ENCODE measurements around the gene PYY. TPM values are rescaled to one million over a fixed set of nuclear protein-coding genes. Genes with fewer than 3 reads are reported as not detected.
"Not testable (repeated sequence)": the region's sequence is repeated elsewhere in the genome, so short reads cannot be mapped to it uniquely, and the experiment has no call there.

The PYY gene
- total RNA-seq, 2 experiments from 2014 or later: not detected

GRCh38 chr17:43975898-43976297 is 22.2 kb upstream of the PYY start:
- no peak overlapping the region for H3K27ac Mint-ChIP-seq
- H3K36me3 Mint-ChIP-seq: no peaks in the 10 kb centered on the region
- H3K4me1 Mint-ChIP-seq (ENCODE audit: low read depth): peaks cover 2% of the 10 kb centered on the region
- no peak for DNase-seq
- ChIA-PET CTCF (interaction anchor here (0.8 kb wide), 1 partner anchor 98 kb away, joined by 3 read pairs; no protein-coding TSS in a partner anchor), POLR2A (no interaction called here)
- no peak overlapping the region for H3K4me3 Mint-ChIP-seq
- intact Hi-C loops (cut with micrococcal nuclease): no loop called here
- no peaks in the 10 kb centered on the region for H3K9me3 Mint-ChIP-seq
- peaks cover 5% of the 10 kb centered on the region for H3K27me3 Mint-ChIP-seq

GRCh38 chr17:43974382-43975266 is 20.9 kb upstream of the PYY start:
- POLR2A ChIA-PET: no interaction called here

GRCh38 chr17:43972444-43973212 is 18.9 kb upstream of the PYY start:
- H3K4me3 Mint-ChIP-seq; DNase-seq; H3K4me1 Mint-ChIP-seq (ENCODE audit: low read depth); H3K27me3 Mint-ChIP-seq; H3K36me3 Mint-ChIP-seq; intact Hi-C loops (cut with micrococcal nuclease); H3K27ac Mint-ChIP-seq; H3K9me3 Mint-ChIP-seq: not testable (repeated sequence)
- ChIA-PET CTCF (interaction anchor here (0.6 to 1.3 kb wide), 2 partner anchors 21 to 29 kb away, joined by 3 to 4 read pairs; no protein-coding TSS in a partner anchor), POLR2A (interaction anchor here (0.8 kb wide), 1 partner anchor 11 kb away, joined by 3 read pairs; no protein-coding TSS in a partner anchor)

More at GRCh38 chr17:43974382-43975266, 20.9 kb upstream of the PYY start:
- Mint-ChIP-seq H3K4me3 (no peak overlapping the region), H3K27me3 (peaks cover 3% of the 10 kb centered on the region), H3K4me1 (ENCODE audit: low read depth) (peaks cover 2% of the 10 kb centered on the region), H3K27ac (no peak overlapping the region), H3K9me3 (no peaks in the 10 kb centered on the region), H3K36me3 (no peaks in the 10 kb centered on the region)
- intact Hi-C loops (cut with micrococcal nuclease): no loop called here
- DNase-seq: no peak
- CTCF ChIA-PET: interaction anchor here (0.6 to 0.8 kb wide), 2 partner anchors 96 to 299 kb away, joined by 3 to 4 read pairs; no protein-coding TSS in a partner anchor

DNA sequence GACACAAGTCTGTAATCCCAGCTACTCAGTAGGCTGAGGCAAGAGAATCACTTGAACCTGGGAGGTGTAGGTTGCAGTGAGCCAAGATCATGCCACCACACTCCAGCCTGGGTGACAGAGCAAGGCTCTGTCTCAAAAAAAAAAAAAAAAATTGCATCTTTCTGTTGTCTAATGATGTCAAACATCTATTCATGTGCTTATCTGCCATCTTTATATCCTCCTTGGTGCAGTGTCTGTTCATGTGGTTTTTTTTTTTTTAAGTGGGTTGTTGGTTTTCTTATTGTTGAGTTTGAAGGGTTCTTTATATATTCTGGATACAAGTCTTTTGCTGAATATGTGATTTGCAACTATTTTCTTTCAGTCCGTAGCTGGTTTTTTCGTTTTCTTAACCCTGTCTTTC is 17.7 kb upstream of the PYY start:
- ChIA-PET CTCF (interaction anchor here (0.6 to 1.3 kb wide), 2 partner anchors 28 to 130 kb away, joined by 3 to 4 read pairs; no protein-coding TSS in a partner anchor), POLR2A (interaction anchor here (0.8 kb wide), 1 partner anchor 12 kb away, joined by 3 read pairs; no protein-coding TSS in a partner anchor)
- H3K4me1 Mint-ChIP-seq (ENCODE audit: low read depth); DNase-seq; H3K4me3 Mint-ChIP-seq; H3K9me3 Mint-ChIP-seq; H3K27ac Mint-ChIP-seq; intact Hi-C loops (cut with micrococcal nuclease); H3K27me3 Mint-ChIP-seq; H3K36me3 Mint-ChIP-seq: not testable (repeated sequence)

DNA sequence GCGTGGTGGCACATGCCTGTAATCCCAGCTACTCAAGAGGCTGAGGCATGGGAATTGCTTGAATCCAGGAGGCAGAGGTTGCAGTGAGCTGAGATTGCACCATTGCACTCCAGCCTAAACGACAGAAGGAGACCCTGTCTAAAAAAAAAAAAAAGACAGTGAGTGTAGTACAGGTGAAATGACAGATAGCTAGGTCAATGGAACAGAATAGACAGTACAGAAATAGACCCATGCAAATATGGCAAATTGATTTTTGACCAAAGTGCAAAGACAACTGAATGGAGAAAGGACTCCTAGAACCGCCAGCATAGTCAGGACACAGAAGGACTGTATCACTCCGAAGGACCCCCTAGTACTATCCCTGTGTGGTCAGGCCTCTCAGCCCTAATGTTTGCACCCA is 16.6 kb upstream of the PYY start:
- no peaks in the 10 kb centered on the region for H3K36me3 Mint-ChIP-seq
- H3K4me1 Mint-ChIP-seq (ENCODE audit: low read depth): peaks cover 2% of the 10 kb centered on the region
- H3K27ac Mint-ChIP-seq: no peak overlapping the region
- no peak for DNase-seq
- H3K27me3 Mint-ChIP-seq: peaks cover 3% of the 10 kb centered on the region
- POLR2A ChIA-PET: no interaction called here
- no peak overlapping the region for H3K4me3 Mint-ChIP-seq
- intact Hi-C loops (cut with micrococcal nuclease): no loop called here
- CTCF ChIA-PET: interaction anchor here (1.3 kb wide), 1 partner anchor 26 kb away, joined by 4 read pairs; no protein-coding TSS in a partner anchor
- H3K9me3 Mint-ChIP-seq: no peaks in the 10 kb centered on the region

DNA sequence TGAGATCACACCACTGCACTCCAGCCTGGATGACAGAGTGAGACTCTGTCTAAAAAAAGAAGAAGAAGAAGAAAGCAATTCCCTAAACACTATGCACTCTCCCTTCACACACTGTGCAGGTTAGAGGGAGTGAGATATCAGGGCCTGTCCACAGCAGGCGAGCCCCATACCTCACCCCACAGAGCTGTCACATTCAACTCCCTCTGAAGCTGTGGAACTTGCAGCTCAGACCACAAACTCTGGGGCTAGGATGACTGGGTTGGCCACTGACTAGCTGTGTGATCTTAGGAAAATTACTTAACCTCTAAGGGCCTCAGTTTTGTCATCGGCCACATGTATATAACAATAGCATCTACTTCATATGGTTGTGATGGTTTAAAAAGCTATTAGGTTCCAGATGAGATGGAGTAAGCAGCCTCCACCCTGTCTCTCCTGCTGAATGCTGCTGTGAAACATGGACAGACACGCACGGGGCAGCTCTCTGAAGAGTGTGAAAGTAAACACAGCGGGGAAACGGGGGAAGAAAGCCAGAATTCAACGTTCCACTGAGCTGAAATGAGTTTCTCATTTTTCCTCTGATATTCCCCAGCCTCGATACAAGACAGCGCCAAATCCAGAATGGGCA is 13.6 kb upstream of the PYY start:
- Mint-ChIP-seq H3K9me3 (no peaks in the 10 kb centered on the region), H3K4me3 (no peak overlapping the region), H3K36me3 (no peaks in the 10 kb centered on the region), H3K4me1 (ENCODE audit: low read depth) (peaks cover 2% of the 10 kb centered on the region), H3K27ac (no peak overlapping the region), H3K27me3 (peaks cover 3% of the 10 kb centered on the region)
- ChIA-PET CTCF (interaction anchor here (1.1 to 1.5 kb wide), 3 partner anchors 23 to 90 kb away, joined by 3 read pairs; no protein-coding TSS in a partner anchor), POLR2A (no interaction called here)
- DNase-seq: no peak
- intact Hi-C loops (cut with micrococcal nuclease): no loop called here

DNA sequence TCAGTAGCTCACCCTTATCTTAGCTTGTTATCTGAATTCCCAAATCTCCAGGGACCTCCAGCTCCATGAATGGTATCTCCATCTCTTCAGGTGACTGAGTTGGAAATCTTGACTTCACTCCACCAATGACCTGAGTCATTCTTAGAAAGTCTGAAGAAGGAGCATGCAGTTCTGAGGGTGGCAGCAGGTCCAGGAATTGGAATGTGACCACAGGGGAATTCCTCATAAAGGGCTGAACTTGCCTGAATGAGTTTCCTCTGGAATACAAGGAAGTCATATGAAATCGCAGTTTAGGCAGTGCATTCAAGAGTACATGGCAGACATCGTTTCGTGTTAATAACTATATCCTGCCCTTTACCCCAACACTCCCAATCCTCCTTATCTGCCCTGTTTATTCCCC is 12.5 kb upstream of the PYY start:
- Mint-ChIP-seq H3K9me3 (no peaks in the 10 kb centered on the region), H3K4me3 (no peak overlapping the region), H3K36me3 (no peaks in the 10 kb centered on the region), H3K27me3 (peaks cover 6% of the 10 kb centered on the region), H3K4me1 (ENCODE audit: low read depth) (no peaks in the 10 kb centered on the region), H3K27ac (no peak overlapping the region)
- no peak for DNase-seq
- intact Hi-C loops (cut with micrococcal nuclease): no loop called here
- ChIA-PET POLR2A (no interaction called here), CTCF (no interaction called here)

DNA sequence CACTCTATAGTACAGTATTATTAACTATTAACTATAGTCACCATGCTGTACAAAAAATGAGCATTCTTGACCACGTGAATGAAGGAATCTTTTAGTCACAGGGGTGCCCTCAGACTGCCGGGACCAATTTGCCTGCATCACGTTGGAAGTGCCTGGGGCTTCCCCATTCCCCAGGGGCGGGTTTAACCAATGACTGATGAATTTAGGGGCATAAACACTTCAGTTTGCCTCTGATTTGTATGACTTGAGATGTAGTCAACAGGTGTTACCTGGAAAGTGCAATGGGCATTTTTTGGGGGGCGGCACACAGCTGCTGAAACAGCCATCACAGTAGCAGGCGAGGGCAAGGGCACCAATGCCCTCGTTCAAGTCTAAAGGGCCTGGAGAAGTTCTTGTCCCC is 8.7 kb upstream of the PYY start:
- POLR2A ChIA-PET: no interaction called here
- H3K4me3 Mint-ChIP-seq: no peak overlapping the region
- intact Hi-C loops (cut with micrococcal nuclease): no loop called here
- no peaks in the 10 kb centered on the region for H3K4me1 Mint-ChIP-seq (ENCODE audit: low read depth)
- no peak overlapping the region for H3K27ac Mint-ChIP-seq
- CTCF ChIA-PET: interaction anchor here (2.1 kb wide), 1 partner anchor 19 kb away, joined by 11 read pairs; the partner anchor contains the start of gene PPY
- peaks cover 8% of the 10 kb centered on the region for H3K27me3 Mint-ChIP-seq
- no peaks in the 10 kb centered on the region for H3K9me3 Mint-ChIP-seq
- H3K36me3 Mint-ChIP-seq: no peaks in the 10 kb centered on the region
- no peak for DNase-seq

DNA sequence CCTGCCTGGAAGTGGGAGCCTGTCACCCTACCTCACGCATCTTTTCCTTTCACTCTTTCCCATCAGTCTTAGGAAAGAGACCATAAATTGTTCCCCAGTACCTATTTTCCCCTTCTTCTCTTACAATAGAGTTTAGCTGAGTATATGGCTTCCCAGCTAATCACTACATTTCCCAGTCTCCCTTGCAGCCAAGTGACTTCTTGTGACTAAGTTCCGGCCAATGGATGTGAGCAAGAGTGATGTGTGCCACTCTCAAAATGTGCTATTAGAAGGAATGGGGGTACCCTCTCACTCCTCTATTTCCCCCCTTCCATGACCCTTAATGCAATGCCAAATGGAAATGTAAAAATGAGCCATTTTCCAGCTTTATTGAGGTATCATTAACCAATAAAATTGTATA is 8.2 kb upstream of the PYY start:
- Mint-ChIP-seq H3K4me3 (no peak overlapping the region), H3K9me3 (no peaks in the 10 kb centered on the region), H3K27ac (no peak overlapping the region), H3K27me3 (peaks cover 8% of the 10 kb centered on the region), H3K36me3 (no peaks in the 10 kb centered on the region), H3K4me1 (ENCODE audit: low read depth) (no peaks in the 10 kb centered on the region)
- intact Hi-C loops (cut with micrococcal nuclease): no loop called here
- CTCF ChIA-PET: interaction anchor here (1.2 kb wide), 1 partner anchor 18 kb away, joined by 6 read pairs; no protein-coding TSS in a partner anchor
- no peak for DNase-seq
- POLR2A ChIA-PET: interaction anchor here (1.0 kb wide), 1 partner anchor 18 kb away, joined by 3 read pairs; no protein-coding TSS in a partner anchor

- intact Hi-C loops (cut with micrococcal nuclease); H3K4me3 Mint-ChIP-seq; H3K9me3 Mint-ChIP-seq; H3K27me3 Mint-ChIP-seq; H3K27ac Mint-ChIP-seq; H3K4me1 Mint-ChIP-seq (ENCODE audit: low read depth); DNase-seq; H3K36me3 Mint-ChIP-seq: not testable (repeated sequence)
- CTCF ChIA-PET: interaction anchor here (1.2 kb wide), 1 partner anchor 17 kb away, joined by 6 read pairs; no protein-coding TSS in a partner anchor
- POLR2A ChIA-PET: interaction anchor here (1.0 kb wide), 1 partner anchor 17 kb away, joined by 3 read pairs; no protein-coding TSS in a partner anchor
Measured at GRCh38 chr17:43961292-43961691, 7.6 kb upstream of the PYY start.

- H3K27ac Mint-ChIP-seq: no peak overlapping the region
- no peaks in the 10 kb centered on the region for H3K36me3 Mint-ChIP-seq
- POLR2A ChIA-PET: no interaction called here
- no peak overlapping the region for H3K4me3 Mint-ChIP-seq
- H3K9me3 Mint-ChIP-seq: no peaks in the 10 kb centered on the region
- no peaks in the 10 kb centered on the region for H3K4me1 Mint-ChIP-seq (ENCODE audit: low read depth)
- intact Hi-C loops (cut with micrococcal nuclease): no loop called here
- H3K27me3 Mint-ChIP-seq: peaks cover 14% of the 10 kb centered on the region
- CTCF ChIA-PET: interaction anchor here (1.3 to 2.9 kb wide), 2 partner anchors 15 to 113 kb away, joined by 3 to 16 read pairs; no protein-coding TSS in a partner anchor
- no peak for DNase-seq
Measured at GRCh38 chr17:43958748-43959352, 5.1 kb upstream of the PYY start.

Measured in activated CD4-positive, alpha-beta memory T cell treated with anti-CD3 and anti-CD28 coated beads for 36 hours (primary cell).